GM13977 (cell line): ENCODE data around the gene KPNA6.
"Not testable (repeated sequence)": the region's sequence is repeated elsewhere in the genome, so short reads cannot be mapped to it uniquely, and the experiment has no call there.

Experiments used
- DNase-seq: peaks from one replicate; pipeline ENCODE4 v3.0.0; 2012; ENCODE audit warnings: low spot score
- CTCF ChIP-seq: IDR thresholded peaks from 2 replicates; pipeline ENCODE4 v1.5.1; 2012; ENCODE audit warnings: mild to moderate bottlenecking, control low read depth; ENCODE audit not compliant: insufficient read depth; ENCODE audit errors: extremely low read depth, missing control alignments
- in situ Hi-C: fragments of 300-500 bp; cut with MboI; formaldehyde crosslinking; loops from one replicate; pipeline ENCODE4 v1.12.0; 2022; ENCODE audit warnings: low sequenced_read_pairs, low pct_unique_long_range_greater_than_20kb, mixed read lengths, inconsistent platforms; ENCODE audit not compliant: unreplicated experiment

KPNA6 gene

GRCh38 chr1:32082022-32082421 is 25.8 kb upstream of the KPNA6 start:
- no peak for DNase-seq
- no peak for TF ChIP-seq CTCF
- in situ Hi-C loops = no loop called here

GRCh38 chr1:32086381-32086780 is 21.5 kb upstream of the KPNA6 start:
- in situ Hi-C loops, DNase-seq: not testable (repeated sequence)

- DNase-seq = no peak
- no peak for TF ChIP-seq CTCF
- in situ Hi-C loops = no loop called here
These were observed 16.7 kb upstream of the KPNA6 start for GRCh38 chr1:32091176-32091575.

- no peak for TF ChIP-seq CTCF
- in situ Hi-C loops = no loop called here
- no peak for DNase-seq
These were observed 16.3 kb upstream of the KPNA6 start for GRCh38 chr1:32091591-32091990.

GRCh38 chr1:32094746-32095521 is 12.9 kb upstream of the KPNA6 start:
- TF ChIP-seq CTCF = no peak
- DNase-seq = no peak
- in situ Hi-C loops = no loop called here

- in situ Hi-C loops = no loop called here
- no peak for TF ChIP-seq CTCF
- DNase-seq = peak; percentile 2
These were observed 8.4 kb upstream of the KPNA6 start for GRCh38 chr1:32099426-32099825.

- in situ Hi-C loops = no loop called here
- DNase-seq = no peak
- no peak for TF ChIP-seq CTCF
These were observed 7.5 kb upstream of the KPNA6 start for GRCh38 chr1:32100359-32100758.
